Measurements from ENCODE around the gene SAMD3.
"Not testable (repeated sequence)": the region's sequence is repeated elsewhere in the genome, so short reads cannot be mapped to it uniquely, and the experiment has no call there.

Gene SAMD3

GRCh38 chr6:130176378-130176777, 46.4 kb downstream of the SAMD3 start:
- no peak for DNase-seq (ENCODE audit: low read depth in 2 of 2)

- not testable (repeated sequence) for DNase-seq (ENCODE audit: low read depth in 2 of 2)
These were observed 49.3 kb downstream of the SAMD3 start for GRCh38 chr6:130173377-130174004.

- not testable (repeated sequence) for DNase-seq (ENCODE audit: low read depth in 2 of 2)
These were observed 52.6 kb downstream of the SAMD3 start for GRCh38 chr6:130170160-130170559.

DNA sequence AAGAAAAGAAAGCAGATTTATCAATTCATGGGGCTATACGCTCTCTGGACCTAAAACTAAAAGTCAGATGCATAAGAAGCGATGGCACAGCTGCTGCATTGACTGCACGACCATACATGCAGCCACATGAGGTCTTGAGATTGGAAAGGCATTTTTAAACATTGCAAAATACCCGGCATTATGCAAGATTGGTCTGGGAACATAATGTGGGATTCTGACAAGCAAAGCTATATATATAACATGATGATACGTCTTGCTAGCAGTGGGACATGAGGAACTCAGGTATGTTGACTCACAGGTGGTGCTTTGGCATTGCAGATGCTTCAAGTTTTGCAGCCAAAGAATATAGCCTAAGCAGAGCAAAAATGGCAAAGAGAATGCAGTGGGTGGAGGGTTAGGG, 55.1 kb downstream of the SAMD3 start:
- DNase-seq (ENCODE audit: low read depth in 2 of 2): no peak

- DNase-seq (ENCODE audit: low read depth in 2 of 2): no peak
These were observed 58.5 kb downstream of the SAMD3 start for GRCh38 chr6:130164251-130164650.

GRCh38 chr6:130163266-130163665, 59.5 kb downstream of the SAMD3 start:
- no peak for DNase-seq (ENCODE audit: low read depth in 2 of 2)

- DNase-seq (ENCODE audit: low read depth in 2 of 2): no peak
These were observed 60.3 kb downstream of the SAMD3 start for GRCh38 chr6:130162421-130162820.

DNA sequence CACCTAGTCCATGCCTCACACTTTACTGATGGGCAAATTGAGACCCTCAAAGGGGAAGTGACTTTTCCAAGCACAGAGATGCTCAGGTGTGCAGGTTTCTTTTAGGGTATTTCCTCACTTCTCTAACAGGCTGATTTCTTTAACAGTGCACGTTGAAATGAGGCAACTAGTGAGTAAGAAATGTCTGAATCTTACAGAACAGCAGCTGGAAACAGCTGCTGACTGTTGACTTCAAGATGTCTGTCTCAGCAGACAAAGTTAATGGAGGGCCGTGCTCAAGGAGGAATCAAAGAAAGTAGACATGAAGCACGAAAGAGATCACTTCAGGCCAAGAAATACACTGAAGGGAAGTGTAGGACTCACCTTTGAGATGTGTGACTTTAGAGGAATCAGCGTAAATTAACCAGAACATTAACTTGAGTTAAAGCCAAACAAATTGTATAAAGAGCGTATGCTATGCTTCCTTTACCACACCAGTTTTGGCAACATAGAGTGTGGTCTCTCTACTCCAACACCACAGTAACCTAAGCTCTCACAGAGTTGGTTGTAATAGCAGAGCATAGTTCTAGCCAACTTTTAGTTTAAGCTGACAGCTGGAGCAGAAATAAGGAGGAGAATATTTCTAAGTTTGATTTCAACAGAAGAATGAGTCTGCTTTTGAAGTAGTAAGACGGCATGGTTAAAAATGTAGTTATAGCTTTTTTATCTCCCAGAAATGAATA, 60.9 kb downstream of the SAMD3 start:
- DNase-seq (ENCODE audit: low read depth in 2 of 2): no peak

GRCh38 chr6:130159956-130160355, 62.8 kb downstream of the SAMD3 start:
- no peak for DNase-seq (ENCODE audit: low read depth in 2 of 2)

GRCh38 chr6:130158548-130158947, 64.2 kb downstream of the SAMD3 start:
- no peak for DNase-seq (ENCODE audit: low read depth in 2 of 2)

GRCh38 chr6:130158056-130158455, 64.7 kb downstream of the SAMD3 start:
- DNase-seq (ENCODE audit: low read depth in 2 of 2): no peak

GRCh38 chr6:130156908-130157307, 65.8 kb downstream of the SAMD3 start:
- DNase-seq (ENCODE audit: low read depth in 2 of 2): no peak

- no peak for DNase-seq (ENCODE audit: low read depth in 2 of 2)
These were observed 69.7 kb downstream of the SAMD3 start for GRCh38 chr6:130152908-130153510.

DNA sequence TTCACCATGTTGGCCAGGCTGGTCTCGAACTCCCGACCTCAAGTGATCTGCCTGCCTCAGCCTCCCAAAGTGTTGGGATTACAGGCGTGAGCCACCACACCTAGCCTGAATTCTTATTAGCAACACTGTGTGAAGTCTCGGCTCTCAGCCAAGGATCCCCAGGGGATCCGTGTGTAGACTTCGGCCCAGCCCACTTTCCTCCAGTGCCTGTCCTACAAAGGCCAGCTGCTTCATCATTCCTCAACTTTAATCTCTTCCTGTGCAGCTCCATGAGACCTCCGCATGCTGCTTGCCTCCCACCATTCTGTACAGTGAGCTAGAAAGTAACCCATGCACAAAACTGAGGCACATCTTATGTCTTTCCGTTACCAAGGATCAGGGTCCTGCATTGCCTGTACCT, 71.8 kb downstream of the SAMD3 start:
- DNase-seq (ENCODE audit: low read depth in 2 of 2): no peak

- DNase-seq (ENCODE audit: low read depth in 2 of 2): not testable (repeated sequence)
These were observed 73.7 kb downstream of the SAMD3 start for GRCh38 chr6:130149016-130149415.

DNA sequence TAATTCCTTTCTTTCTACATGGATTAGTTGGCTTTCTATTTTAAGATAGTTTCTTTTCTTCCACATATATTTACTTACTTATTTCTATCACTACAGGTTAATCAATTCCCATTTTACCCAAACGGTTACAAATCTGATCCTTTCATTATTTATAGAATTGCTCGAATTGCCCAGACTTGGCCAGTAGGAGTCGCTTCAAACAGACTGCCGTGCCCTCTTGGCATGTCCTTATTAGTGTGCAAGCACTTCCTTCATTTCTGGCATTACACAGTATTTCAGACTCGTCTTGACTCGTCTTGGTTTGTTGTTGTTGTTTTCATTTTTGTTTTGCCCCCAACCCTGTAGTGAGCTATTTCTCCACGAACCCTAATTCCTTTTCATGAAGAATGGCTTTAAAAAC, 74.6 kb downstream of the SAMD3 start:
- no peak for DNase-seq (ENCODE audit: low read depth in 2 of 2)

DNA sequence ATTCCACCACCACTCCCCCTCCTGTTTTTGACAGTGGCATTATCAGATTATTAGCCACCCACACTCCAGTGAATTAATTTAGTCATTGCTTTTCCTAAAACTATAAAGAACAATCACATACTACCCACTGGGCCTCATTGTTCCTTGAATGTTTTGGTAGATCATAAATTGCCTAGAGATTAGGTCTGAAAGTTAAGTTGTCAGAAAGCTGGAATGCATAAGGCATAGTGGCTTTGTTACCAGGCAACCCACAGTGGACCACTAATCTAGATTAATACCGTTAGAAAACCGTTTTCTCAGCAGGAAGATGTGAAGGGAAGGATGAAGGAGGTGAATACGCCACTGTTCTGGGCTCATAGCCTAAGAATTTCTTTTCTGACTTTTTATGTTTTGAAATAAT, 75.6 kb downstream of the SAMD3 start:
- DNase-seq (ENCODE audit: low read depth in 2 of 2): no peak

- DNase-seq (ENCODE audit: low read depth in 2 of 2): no peak
These were observed 79.0 kb downstream of the SAMD3 start for GRCh38 chr6:130143709-130144108.

DNA sequence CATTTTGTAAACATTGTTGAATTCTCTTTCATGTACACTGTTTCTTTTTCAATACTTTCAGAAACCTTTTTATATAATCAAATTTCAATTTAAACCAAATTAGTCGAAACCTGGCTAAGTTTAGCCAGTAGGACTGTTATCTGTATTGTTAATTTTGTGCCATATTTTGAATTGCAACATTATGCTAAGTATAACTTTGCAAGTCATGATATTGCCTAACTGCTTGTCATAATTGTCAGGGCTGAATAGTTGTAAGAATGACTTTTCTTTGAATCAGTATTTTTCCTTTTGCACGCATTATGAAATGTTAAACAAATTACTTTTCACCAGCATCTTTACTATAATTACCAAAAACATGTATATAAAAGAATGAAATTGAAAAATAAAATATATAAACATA, 82.7 kb downstream of the SAMD3 start:
- DNase-seq (ENCODE audit: low read depth in 2 of 2): no peak

DNA sequence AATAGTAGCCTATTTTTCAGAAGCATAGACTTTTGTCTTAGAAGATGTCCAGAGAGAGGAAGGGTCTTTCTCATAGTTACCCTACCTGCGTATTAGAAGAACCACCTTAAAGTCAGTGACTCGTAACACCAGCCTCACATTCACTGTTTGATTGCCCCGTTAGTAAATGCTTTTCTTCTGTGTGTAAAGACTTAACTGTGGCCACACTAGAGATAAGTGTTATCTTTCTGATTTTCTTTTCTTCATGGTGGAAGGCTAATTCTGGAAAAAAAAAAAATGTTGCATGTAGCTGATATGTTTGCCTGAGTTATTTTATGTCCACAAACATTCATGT, 83.9 kb downstream of the SAMD3 start:
- no peak for DNase-seq (ENCODE audit: low read depth in 2 of 2)

DNA sequence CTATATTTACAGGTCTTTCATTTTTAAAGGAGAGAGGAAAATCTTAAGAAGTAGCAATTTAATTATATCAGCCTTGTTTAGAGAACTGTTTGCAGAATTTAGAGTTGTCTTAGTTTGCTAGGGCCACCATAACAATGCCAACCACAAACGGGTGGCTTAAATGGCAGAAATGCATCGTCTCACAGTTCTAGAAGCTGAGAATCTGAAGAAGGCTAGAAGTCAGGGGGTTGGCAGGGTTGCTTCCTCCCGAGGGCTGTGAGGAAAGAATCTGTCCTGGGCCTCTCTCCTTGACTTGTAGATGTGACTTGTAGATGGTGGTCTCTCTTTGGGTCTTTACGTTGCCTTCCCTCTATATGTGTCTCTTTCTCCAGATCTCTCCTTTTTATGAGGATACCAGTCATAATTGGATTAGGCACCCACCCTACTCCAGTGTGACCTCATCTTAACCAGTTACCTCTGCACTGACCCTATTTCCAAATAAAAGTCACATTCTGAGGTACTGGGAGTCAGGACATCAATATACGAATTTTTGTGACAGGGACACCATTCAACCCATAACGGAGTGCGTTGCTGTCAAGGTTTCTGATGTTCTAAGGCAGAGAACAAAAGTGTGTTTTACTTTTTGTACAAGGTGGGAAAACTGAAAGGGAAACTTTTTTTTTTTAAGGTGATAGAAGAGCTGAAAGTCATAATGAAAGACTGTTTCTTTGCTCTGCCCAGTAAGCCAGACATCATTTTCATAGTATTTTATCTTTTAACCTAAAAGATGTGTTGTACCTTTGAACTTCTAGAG, 84.4 kb downstream of the SAMD3 start:
- DNase-seq (ENCODE audit: low read depth in 2 of 2): no peak

DNA sequence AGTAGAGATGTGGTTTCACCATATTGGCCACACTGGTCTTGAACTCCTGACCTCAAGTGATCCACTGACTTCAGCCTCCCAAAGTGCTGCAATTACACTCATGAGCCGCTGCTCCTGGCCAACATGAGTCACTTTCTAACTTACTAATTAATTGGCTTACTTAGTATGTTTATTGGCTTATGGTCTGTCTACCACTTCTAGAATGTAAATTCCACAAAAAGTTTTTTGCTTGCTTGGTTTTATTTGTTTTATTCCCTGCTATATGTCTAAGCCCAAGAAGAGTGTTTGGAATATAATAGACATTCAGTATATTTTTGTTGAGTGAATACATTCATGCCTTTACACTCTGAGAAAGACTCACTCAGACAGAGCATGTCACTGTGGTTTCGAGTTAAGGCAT, 86.0 kb downstream of the SAMD3 start:
- DNase-seq (ENCODE audit: low read depth in 2 of 2): no peak

DNA sequence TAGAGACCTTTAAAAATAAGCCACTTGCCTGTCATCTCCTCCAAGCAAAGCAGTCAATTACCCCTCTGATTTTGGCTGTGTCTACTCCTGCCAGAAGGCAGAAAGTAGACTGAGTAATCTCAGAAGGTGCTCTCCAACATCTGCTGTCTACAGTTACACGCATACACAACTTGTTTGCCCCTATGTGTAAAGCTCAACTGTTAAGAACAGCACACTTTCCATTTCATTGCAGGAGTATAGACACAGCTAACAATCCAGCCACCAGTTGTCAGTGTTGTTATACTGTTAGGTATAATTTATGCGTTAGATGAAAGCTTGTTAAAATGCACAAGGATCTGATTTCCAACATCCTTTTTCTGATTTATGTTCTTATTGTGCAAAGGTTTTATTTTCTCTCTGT, 88.2 kb downstream of the SAMD3 start:
- no peak for DNase-seq (ENCODE audit: low read depth in 2 of 2)
